ENCODE data around the gene HCRT. TPM values are rescaled to one million over a fixed set of nuclear protein-coding genes. Genes with fewer than 3 reads are reported as not detected.

The HCRT gene
- total and polyA plus RNA-seq, 2 donors (not counting 1 experiment from before 2014, with no cell fraction given): not detected

DNA sequence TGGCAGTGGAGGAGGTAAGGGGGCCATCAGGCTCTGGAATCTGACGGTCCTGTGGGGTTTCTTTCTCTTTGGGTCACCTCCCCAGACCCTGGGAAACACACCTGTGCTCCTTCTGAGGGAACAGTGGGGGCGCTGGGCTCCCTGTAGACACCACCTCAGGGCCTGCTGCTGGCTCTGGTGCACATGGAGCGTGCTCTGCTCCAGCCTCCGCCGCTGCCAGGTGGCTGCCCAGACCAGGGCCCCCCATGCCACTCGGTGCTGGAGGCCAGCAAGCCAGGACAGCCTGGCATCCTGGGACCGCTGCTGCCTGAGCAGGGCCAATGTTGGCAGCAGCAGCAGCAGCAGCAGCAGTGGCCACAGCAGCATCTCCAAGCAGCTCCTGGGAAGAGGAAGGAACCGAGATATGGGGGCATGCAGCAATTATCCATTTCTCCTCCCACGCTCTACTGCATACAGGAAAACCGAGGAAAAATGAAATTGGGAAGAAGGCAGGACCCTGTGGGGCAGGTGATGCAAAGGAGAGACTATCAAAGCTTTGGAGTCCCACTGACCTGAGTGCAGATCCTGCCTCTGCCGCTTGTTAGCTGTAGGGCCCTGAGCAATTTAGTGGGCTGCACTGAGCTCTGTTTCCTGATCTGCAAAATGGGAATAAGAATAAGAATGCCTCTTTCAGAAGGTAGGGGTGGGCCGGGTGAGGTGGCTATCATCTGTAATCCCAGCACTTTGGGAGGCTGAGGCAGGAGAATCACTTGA lies 8.1 kb upstream of the HCRT start:
- peak overlapping the region; percentile 99 for H3K4me3 Mint-ChIP-seq

More for the DNA sequence above, 8.1 kb upstream of the HCRT start:
- TF ChIP-seq EZH2 (IDR thresholded peaks at IDR 0.05; ENCODE audit: borderline replicate concordance, insufficient read depth, low read depth, low read length, poor library complexity, severe bottlenecking): no peak
- TF ChIP-seq, protein P1, sequence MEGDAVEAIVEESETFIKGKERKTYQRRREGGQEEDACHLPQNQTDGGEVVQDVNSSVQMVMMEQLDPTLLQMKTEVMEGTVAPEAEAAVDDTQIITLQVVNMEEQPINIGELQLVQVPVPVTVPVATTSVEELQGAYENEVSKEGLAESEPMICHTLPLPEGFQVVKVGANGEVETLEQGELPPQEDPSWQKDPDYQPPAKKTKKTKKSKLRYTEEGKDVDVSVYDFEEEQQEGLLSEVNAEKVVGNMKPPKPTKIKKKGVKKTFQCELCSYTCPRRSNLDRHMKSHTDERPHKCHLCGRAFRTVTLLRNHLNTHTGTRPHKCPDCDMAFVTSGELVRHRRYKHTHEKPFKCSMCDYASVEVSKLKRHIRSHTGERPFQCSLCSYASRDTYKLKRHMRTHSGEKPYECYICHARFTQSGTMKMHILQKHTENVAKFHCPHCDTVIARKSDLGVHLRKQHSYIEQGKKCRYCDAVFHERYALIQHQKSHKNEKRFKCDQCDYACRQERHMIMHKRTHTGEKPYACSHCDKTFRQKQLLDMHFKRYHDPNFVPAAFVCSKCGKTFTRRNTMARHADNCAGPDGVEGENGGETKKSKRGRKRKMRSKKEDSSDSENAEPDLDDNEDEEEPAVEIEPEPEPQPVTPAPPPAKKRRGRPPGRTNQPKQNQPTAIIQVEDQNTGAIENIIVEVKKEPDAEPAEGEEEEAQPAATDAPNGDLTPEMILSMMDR (IDR thresholded peaks at IDR 0.05): no peak
- H3K79me2 ChIP-seq (ENCODE audit: control insufficient read depth, insufficient read depth, low read length): peaks cover 8% of the 10 kb centered on the region
- intact Hi-C loops (cut with micrococcal nuclease): loop anchor here (5.0 to 10.0 kb wide), 2 partner anchors 54 to 481 kb away; partner anchors contain the start of gene PLEKHH3
- peak overlapping the region; percentile 73 for H3K4me2 ChIP-seq (replicated peaks; ENCODE audit: low read depth, low read length, poor library complexity, severe bottlenecking)
- Mint-ChIP-seq H3K4me1 (peaks cover 32% of the 10 kb centered on the region), H3K27ac (peak overlapping the region; percentile 94), H3K9me3 (ENCODE audit: insufficient read depth) (no peaks in the 10 kb centered on the region), H3K27me3 (no peaks in the 10 kb centered on the region)
- ATAC-seq (ENCODE audit: low read depth) (no peak), DNase-seq (no peak)
- H4K20me1 ChIP-seq (ENCODE audit: control insufficient read depth, insufficient read depth, low read length, poor library complexity, severe bottlenecking): no peaks in the 10 kb centered on the region
- peak overlapping the region; percentile 99 for H2AFZ ChIP-seq (ENCODE audit: insufficient read depth, low read depth, low read length, poor library complexity, severe bottlenecking)
- H3K36me3 ChIP-seq (replicated peaks in 1 of 2; ENCODE audit: control extremely low read depth in 1 of 2, control insufficient read depth in 1 of 2, extremely low read depth in 1 of 2, insufficient read depth in 2 of 2, low read length in 1 of 2): peaks cover 1 to 7% of the 10 kb centered on the region in 2 experiments
- H3K4me1 ChIP-seq (ENCODE audit: control insufficient read depth in 2 of 2, insufficient read depth in 2 of 2, low read length in 2 of 2): peaks cover 17 to 26% of the 10 kb centered on the region in 2 donors
- H3K27me3 ChIP-seq (replicated peaks in 1 of 4; ENCODE audit: control extremely low read depth in 1 of 4, control insufficient read depth in 3 of 4, insufficient read depth in 4 of 4, low read length in 3 of 4): no peaks in the 10 kb centered on the region
- H3K9me3 ChIP-seq (ENCODE audit: control extremely low read depth in 1 of 3, control insufficient read depth in 2 of 3, insufficient read depth in 1 of 3, low read length in 2 of 3): no peaks in the 10 kb centered on the region
- ChIA-PET POLR2A (interaction anchor here (1.3 to 2.1 kb wide), 5 partner anchors 9 to 227 kb away, joined by 3 to 11 read pairs (median 5); partner anchors contain the start of genes CNP and HCRT), CTCF (interaction anchor here (0.9 to 2.4 kb wide), 6 partner anchors 9 to 173 kb away, joined by 3 to 20 read pairs (median 4); partner anchors contain the start of genes KCNH4 and NKIRAS2)
- H3K4me3 ChIP-seq (ENCODE audit: control extremely low read depth in 1 of 5, extremely low read depth in 1 of 5, insufficient read depth in 1 of 5, low read depth in 2 of 5, low read length in 4 of 5): peak overlapping the region in 4 of 5 experiments; percentile 79 to 99 (median 84)
- H3K27ac ChIP-seq (ENCODE audit: low read length in 2 of 2): peak overlapping the region in 1 of 2 donors; percentile 79
- 91% methylated on average over 9 of the region's 12 CpGs for WGBS (ENCODE audit: insufficient coverage)
- peak overlapping the region; percentile 88 for H3K9ac ChIP-seq (ENCODE audit: low read length)

Measured in B cell (primary cell).